ENCODE measurements around the gene NFIX.

The NFIX gene

DNA sequence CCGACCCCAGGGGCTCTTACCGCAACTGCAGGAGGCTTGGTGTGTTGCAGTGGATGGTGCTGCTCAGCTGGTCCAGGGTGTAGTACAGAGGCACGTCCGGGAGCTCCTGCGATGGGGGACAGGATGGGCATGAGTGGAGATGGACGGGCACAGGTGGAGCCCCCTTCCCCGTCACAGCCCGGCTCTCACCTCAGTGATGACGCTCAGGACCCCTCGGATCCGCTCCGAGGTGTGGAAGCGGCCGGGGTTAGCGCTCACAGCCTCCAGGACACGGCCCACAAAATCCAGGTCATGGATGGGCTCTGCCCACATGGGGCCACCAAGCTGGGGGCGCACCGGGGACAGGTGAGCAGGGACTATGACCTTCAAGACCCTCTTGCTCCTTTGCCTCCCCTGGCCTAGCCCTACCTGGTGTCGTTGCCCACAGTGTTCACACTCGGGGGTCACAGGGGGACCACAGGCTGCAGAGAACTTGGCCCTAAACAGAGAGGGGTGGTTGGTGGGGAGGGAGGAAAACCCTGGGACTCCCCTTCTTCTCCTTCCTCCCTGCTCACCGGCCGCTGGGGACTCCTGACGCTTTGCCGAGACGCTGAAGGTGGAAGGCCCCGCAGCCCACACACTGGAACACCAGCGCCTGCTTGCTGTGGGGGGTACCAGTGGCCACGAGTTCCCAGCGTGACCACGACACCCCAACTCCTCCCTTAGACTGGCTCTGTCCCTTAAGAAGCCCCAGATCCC lies 114.3 kb downstream of the NFIX start:
- Histone ChIP-seq H3K27ac (ENCODE audit: insufficient read depth in 1 of 2, low read depth in 1 of 2, low read length in 2 of 2, poor library complexity in 1 of 2, severe bottlenecking in 2 of 2) (no peak overlapping the region), H3K4me1 (ENCODE audit: control extremely low read depth in 1 of 4, control insufficient read depth in 4 of 4, insufficient read depth in 4 of 4, low read length in 3 of 4) (peaks cover 0 to 18% (median 15%) of the 10 kb centered on the region in 4 experiments), H3K4me3 (ENCODE audit: control insufficient read depth in 1 of 7, extremely low read depth in 1 of 7, insufficient read depth in 4 of 7, low read depth in 2 of 7, low read length in 6 of 7) (no peak overlapping the region), H3K27me3 (replicated peaks in 2 of 5; ENCODE audit: control insufficient read depth in 4 of 5, insufficient read depth in 5 of 5, low read length in 4 of 5) (no peaks in the 10 kb centered on the region), H3K9me3 (ENCODE audit: control extremely low read depth in 1 of 5, control insufficient read depth in 4 of 5, insufficient read depth in 2 of 5, low read depth in 1 of 5, low read length in 4 of 5) (no peaks in the 10 kb centered on the region), H3K36me3 (ENCODE audit: control insufficient read depth in 4 of 4, insufficient read depth in 4 of 4, low read length in 3 of 4) (peaks cover 6 to 47% (median 26%) of the 10 kb centered on the region in 4 experiments)
- 97% methylated on average over 25 of the region's 30 CpGs for WGBS (ENCODE audit: insufficient coverage)
- CTCF ChIA-PET: no interaction called here
- no peak for DNase-seq
- POLR2A ChIA-PET: no interaction called here

DNA sequence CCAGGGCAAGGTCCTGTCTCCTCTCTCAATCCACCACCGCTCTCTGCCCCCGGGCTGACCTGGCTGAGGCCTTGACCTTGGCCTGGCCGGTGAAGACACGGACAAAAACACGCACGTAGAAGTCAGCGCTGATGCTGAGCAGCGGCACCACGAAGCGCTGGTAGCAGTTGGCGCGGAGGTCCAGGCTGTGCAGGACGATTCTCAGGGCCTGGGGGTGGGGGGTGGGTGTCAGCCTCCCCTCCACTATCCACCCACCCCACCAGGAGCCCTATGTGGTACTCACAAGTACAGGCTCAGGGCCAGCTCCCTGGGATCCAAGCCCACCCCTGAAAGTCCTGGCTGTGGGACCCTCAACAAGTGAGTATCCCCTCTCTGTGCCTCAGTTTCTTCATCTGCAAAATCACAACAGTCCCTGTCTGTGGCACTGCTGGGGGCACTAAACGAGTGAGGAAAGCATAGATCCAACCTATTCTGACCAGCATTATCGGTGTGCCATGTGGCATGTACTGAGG lies 114.9 kb downstream of the NFIX start:
- Histone ChIP-seq H3K4me3 (ENCODE audit: control insufficient read depth in 1 of 7, extremely low read depth in 1 of 7, insufficient read depth in 4 of 7, low read depth in 2 of 7, low read length in 6 of 7) (no peak overlapping the region), H3K4me1 (ENCODE audit: control extremely low read depth in 1 of 4, control insufficient read depth in 4 of 4, insufficient read depth in 4 of 4, low read length in 3 of 4) (peaks cover 0 to 14% (median 11%) of the 10 kb centered on the region in 4 experiments), H3K27ac (ENCODE audit: insufficient read depth in 1 of 2, low read depth in 1 of 2, low read length in 2 of 2, poor library complexity in 1 of 2, severe bottlenecking in 2 of 2) (no peak overlapping the region), H3K9me3 (ENCODE audit: control extremely low read depth in 1 of 5, control insufficient read depth in 4 of 5, insufficient read depth in 2 of 5, low read depth in 1 of 5, low read length in 4 of 5) (no peaks in the 10 kb centered on the region), H3K36me3 (ENCODE audit: control insufficient read depth in 4 of 4, insufficient read depth in 4 of 4, low read length in 3 of 4) (peaks cover 6 to 53% (median 29%) of the 10 kb centered on the region in 4 experiments), H3K27me3 (replicated peaks in 2 of 5; ENCODE audit: control insufficient read depth in 4 of 5, insufficient read depth in 5 of 5, low read length in 4 of 5) (no peaks in the 10 kb centered on the region)
- CTCF ChIA-PET: no interaction called here
- DNase-seq: no peak
- 100% methylated on average over 2 of the region's 15 CpGs for WGBS (ENCODE audit: insufficient coverage)
- POLR2A ChIA-PET: interaction anchor here (0.7 kb wide), 1 partner anchor 14 kb away, joined by 3 read pairs; no protein-coding TSS in a partner anchor

DNA sequence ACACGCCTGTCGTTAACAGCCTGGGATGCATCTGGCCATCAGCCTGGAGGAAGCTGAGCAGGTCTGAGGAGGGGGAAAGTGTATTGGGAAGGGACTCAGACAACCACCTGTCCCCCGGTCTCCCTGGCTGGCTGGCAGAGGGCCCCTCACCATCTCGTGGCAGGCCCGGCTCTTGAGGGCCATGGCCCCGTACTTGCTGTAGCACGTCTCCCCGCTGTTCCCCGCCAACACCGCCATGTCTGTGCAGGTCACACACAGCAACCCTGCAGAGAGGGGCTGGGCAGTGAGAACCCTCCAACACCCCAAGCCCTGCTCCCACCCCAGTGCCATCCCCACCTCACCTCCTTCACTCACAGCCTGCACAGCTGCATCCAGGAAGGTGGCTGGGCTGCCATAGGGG lies 117.3 kb downstream of the NFIX start:
- Histone ChIP-seq H3K4me1 (ENCODE audit: control extremely low read depth in 1 of 4, control insufficient read depth in 4 of 4, insufficient read depth in 4 of 4, low read length in 3 of 4) (peaks cover 0 to 24% (median 19%) of the 10 kb centered on the region in 4 experiments), H3K27ac (ENCODE audit: insufficient read depth in 1 of 2, low read depth in 1 of 2, low read length in 2 of 2, poor library complexity in 1 of 2, severe bottlenecking in 2 of 2) (no peak overlapping the region), H3K27me3 (replicated peaks in 2 of 5; ENCODE audit: control insufficient read depth in 4 of 5, insufficient read depth in 5 of 5, low read length in 4 of 5) (no peaks in the 10 kb centered on the region), H3K9me3 (ENCODE audit: control extremely low read depth in 1 of 5, control insufficient read depth in 4 of 5, insufficient read depth in 2 of 5, low read depth in 1 of 5, low read length in 4 of 5) (no peaks in the 10 kb centered on the region), H3K36me3 (ENCODE audit: control insufficient read depth in 4 of 4, insufficient read depth in 4 of 4, low read length in 3 of 4) (peaks cover 6 to 50% (median 29%) of the 10 kb centered on the region in 4 experiments), H3K4me3 (ENCODE audit: control insufficient read depth in 1 of 7, extremely low read depth in 1 of 7, insufficient read depth in 4 of 7, low read depth in 2 of 7, low read length in 6 of 7) (no peak overlapping the region)
- 95% methylated on average over 10 of the region's 10 CpGs for WGBS (ENCODE audit: insufficient coverage)
- no peak for DNase-seq
- ChIA-PET CTCF (interaction anchor here (1.7 kb wide), 1 partner anchor 11 kb away, joined by 4 read pairs; no protein-coding TSS in a partner anchor), POLR2A (no interaction called here)

DNA sequence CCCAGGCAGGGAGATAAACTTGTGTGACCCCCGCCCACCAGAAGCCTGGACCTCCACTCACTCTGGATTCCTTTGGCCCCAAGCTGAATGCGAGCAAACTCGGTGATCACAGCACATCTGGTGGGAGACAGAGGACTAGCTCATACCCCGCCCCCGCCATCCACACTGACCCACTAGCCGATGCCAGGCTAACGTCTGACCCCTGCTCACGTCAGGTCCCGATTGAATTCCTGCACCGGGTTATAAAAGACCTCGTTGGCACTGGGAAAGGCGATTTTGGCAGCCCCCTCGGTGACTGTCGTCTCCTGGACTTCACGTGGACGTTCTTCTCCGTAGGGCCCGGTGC lies 120.6 kb downstream of the NFIX start:
- peaks cover 3 to 34% (median 17%) of the 10 kb centered on the region in 4 experiments for H3K36me3 ChIP-seq (ENCODE audit: control insufficient read depth in 4 of 4, insufficient read depth in 4 of 4, low read length in 3 of 4)
- no peaks in the 10 kb centered on the region for H3K9me3 ChIP-seq (ENCODE audit: control extremely low read depth in 1 of 5, control insufficient read depth in 4 of 5, insufficient read depth in 2 of 5, low read depth in 1 of 5, low read length in 4 of 5)
- CTCF ChIA-PET: interaction anchor here (1.5 to 4.2 kb wide), 2 partner anchors 10 to 24 kb away, joined by 3 to 25 read pairs; no protein-coding TSS in a partner anchor
- POLR2A ChIA-PET: interaction anchor here (1.3 kb wide), 1 partner anchor 16 kb away, joined by 5 read pairs; no protein-coding TSS in a partner anchor
- peak overlapping the region; percentile 61 to 83 for H3K27ac ChIP-seq (ENCODE audit: insufficient read depth in 1 of 2, low read depth in 1 of 2, low read length in 2 of 2, poor library complexity in 1 of 2, severe bottlenecking in 2 of 2)
- H3K27me3 ChIP-seq (replicated peaks in 2 of 5; ENCODE audit: control insufficient read depth in 4 of 5, insufficient read depth in 5 of 5, low read length in 4 of 5): no peaks in the 10 kb centered on the region
- WGBS (ENCODE audit: insufficient coverage): 1% methylated on average over 18 of the region's 18 CpGs
- H3K4me1 ChIP-seq (ENCODE audit: control extremely low read depth in 1 of 4, control insufficient read depth in 4 of 4, insufficient read depth in 4 of 4, low read length in 3 of 4): peaks cover 0 to 46% (median 36%) of the 10 kb centered on the region in 4 experiments
- peak overlapping the region; percentile 83 to 97 (median 95) for H3K4me3 ChIP-seq (ENCODE audit: control insufficient read depth in 1 of 7, extremely low read depth in 1 of 7, insufficient read depth in 4 of 7, low read depth in 2 of 7, low read length in 6 of 7)
- no peak for DNase-seq

DNA sequence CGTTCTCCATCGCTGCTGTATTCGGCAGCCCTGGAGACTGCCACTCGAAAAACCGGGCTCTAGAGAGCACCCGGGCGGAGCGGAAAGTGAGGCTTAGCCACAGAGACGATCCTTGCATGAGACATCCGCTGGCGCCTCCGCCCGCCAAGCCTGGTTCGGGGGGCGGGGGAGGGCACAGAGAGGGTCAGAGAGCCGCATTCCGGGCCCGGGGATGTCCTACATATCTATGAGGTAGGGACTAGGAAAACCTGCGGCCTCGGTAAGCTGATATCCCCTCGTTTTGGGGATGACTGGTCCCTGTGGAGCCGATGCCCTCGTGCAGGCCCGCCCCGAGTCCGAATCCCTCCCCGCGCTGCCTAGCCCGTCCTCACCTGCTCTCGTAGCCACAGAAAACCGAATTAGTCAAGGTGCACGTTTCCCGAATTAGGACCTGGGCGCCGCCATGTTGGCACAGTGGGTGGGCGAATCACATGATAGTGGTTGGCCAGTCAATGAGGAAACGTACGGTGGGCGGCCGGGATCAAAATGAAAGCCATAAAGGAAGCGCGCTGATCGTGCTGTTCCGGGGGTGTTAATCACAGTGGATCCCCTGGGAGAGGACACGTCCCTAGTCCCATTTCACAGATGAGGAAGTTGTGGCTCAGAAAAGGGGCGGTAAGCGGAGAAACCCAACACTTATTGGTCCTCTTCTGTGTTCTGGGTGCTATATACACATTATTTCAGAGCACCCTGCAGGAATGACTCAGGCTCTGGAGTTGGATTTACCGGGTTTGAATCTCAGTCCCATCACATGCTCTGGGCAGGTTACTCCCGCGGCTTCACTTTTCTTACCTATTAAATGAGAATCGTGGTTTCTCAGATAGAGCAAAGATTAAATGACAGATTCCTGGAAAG lies 121.3 kb downstream of the NFIX start, which contains the start of gene TRMT1:
Gene TRMT1, minus strand, starts transcription at position 459 of the 894 bp plus-strand sequence. Its CDS starts 341 bp downstream, at position 118.
- under 1% methylated on average over 49 of the region's 51 CpGs for WGBS (ENCODE audit: insufficient coverage)

GRCh38 chr19:13117176-13117771 lies 122.0 kb downstream of the NFIX start:
- H3K36me3 ChIP-seq (ENCODE audit: control insufficient read depth in 4 of 4, insufficient read depth in 4 of 4, low read length in 3 of 4): peaks cover 2 to 39% (median 18%) of the 10 kb centered on the region in 4 experiments
- ChIA-PET CTCF (interaction anchor here (1.1 to 4.2 kb wide), 5 partner anchors 11 to 38 kb away, joined by 4 to 25 read pairs (median 8); partner anchors contain the start of genes IER2 and STX10), POLR2A (interaction anchor here (0.5 to 2.6 kb wide), 9 partner anchors 12 to 46 kb away, joined by 3 to 18 read pairs (median 5); partner anchors contain the start of gene LYL1)
- 32% methylated on average over 12 of the region's 20 CpGs for WGBS (ENCODE audit: insufficient coverage)
- DNase-seq: peak in 2 of 3 donors; percentile 29 to 41
- H3K9me3 ChIP-seq (ENCODE audit: control extremely low read depth in 1 of 5, control insufficient read depth in 4 of 5, insufficient read depth in 2 of 5, low read depth in 1 of 5, low read length in 4 of 5): no peaks in the 10 kb centered on the region
- peak overlapping the region; percentile 83 to 97 (median 95) for H3K4me3 ChIP-seq (ENCODE audit: control insufficient read depth in 1 of 7, extremely low read depth in 1 of 7, insufficient read depth in 4 of 7, low read depth in 2 of 7, low read length in 6 of 7)
- H3K27ac ChIP-seq (ENCODE audit: insufficient read depth in 1 of 2, low read depth in 1 of 2, low read length in 2 of 2, poor library complexity in 1 of 2, severe bottlenecking in 2 of 2): peak overlapping the region in 1 of 2 experiments; percentile 83
- no peaks in the 10 kb centered on the region for H3K27me3 ChIP-seq (replicated peaks in 2 of 5; ENCODE audit: control insufficient read depth in 4 of 5, insufficient read depth in 5 of 5, low read length in 4 of 5)
- H3K4me1 ChIP-seq (ENCODE audit: control extremely low read depth in 1 of 4, control insufficient read depth in 4 of 4, insufficient read depth in 4 of 4, low read length in 3 of 4): peaks cover 0 to 46% (median 36%) of the 10 kb centered on the region in 4 experiments

More for the DNA sequence above, 121.3 kb downstream of the NFIX start, which contains the start of gene TRMT1:
- ChIA-PET CTCF (interaction anchor here (1.7 to 4.2 kb wide), 3 partner anchors 11 to 16 kb away, joined by 6 to 25 read pairs (median 8); no protein-coding TSS in a partner anchor), POLR2A (interaction anchor here (1.3 kb wide), 1 partner anchor 16 kb away, joined by 5 read pairs; no protein-coding TSS in a partner anchor)
- peaks cover 0 to 46% (median 36%) of the 10 kb centered on the region in 4 experiments for H3K4me1 ChIP-seq (ENCODE audit: control extremely low read depth in 1 of 4, control insufficient read depth in 4 of 4, insufficient read depth in 4 of 4, low read length in 3 of 4)
- H3K27me3 ChIP-seq (replicated peaks in 2 of 5; ENCODE audit: control insufficient read depth in 4 of 5, insufficient read depth in 5 of 5, low read length in 4 of 5): no peaks in the 10 kb centered on the region
- no peaks in the 10 kb centered on the region for H3K9me3 ChIP-seq (ENCODE audit: control extremely low read depth in 1 of 5, control insufficient read depth in 4 of 5, insufficient read depth in 2 of 5, low read depth in 1 of 5, low read length in 4 of 5)
- DNase-seq: peak; percentile 92 to 97 (median 96)
- H3K4me3 ChIP-seq (ENCODE audit: control insufficient read depth in 1 of 7, extremely low read depth in 1 of 7, insufficient read depth in 4 of 7, low read depth in 2 of 7, low read length in 6 of 7): peak within 1 kb of the TSS; percentile 83 to 97 (median 95)
- peak within 1 kb of the TSS; percentile 61 to 83 for H3K27ac ChIP-seq (ENCODE audit: insufficient read depth in 1 of 2, low read depth in 1 of 2, low read length in 2 of 2, poor library complexity in 1 of 2, severe bottlenecking in 2 of 2)
- peaks cover 3 to 34% (median 18%) of the 10 kb centered on the region in 4 experiments for H3K36me3 ChIP-seq (ENCODE audit: control insufficient read depth in 4 of 4, insufficient read depth in 4 of 4, low read length in 3 of 4)

Data from common myeloid progenitor, CD34-positive (primary cell).